ENCODE measurements around the gene CD99L2.

The CD99L2 gene

GRCh38 chrX:150763810-150764209 is 134.7 kb downstream of the CD99L2 start:
- DNase-seq (ENCODE audit: low read depth, low spot score) = no peak

GRCh38 chrX:150763303-150763797 is 135.1 kb downstream of the CD99L2 start:
- no peak for DNase-seq (ENCODE audit: low read depth, low spot score)

GRCh38 chrX:150762258-150763165 is 136.0 kb downstream of the CD99L2 start:
- no peak for DNase-seq (ENCODE audit: low read depth, low spot score)

GRCh38 chrX:150761819-150762216 is 136.7 kb downstream of the CD99L2 start:
- no peak for DNase-seq (ENCODE audit: low read depth, low spot score)

- DNase-seq (ENCODE audit: low read depth, low spot score) = no peak
Observed at GRCh38 chrX:150761176-150761818, 137.2 kb downstream of the CD99L2 start.

GRCh38 chrX:150759568-150760416 is 138.7 kb downstream of the CD99L2 start:
- DNase-seq (ENCODE audit: low read depth, low spot score) = no peak

GRCh38 chrX:150757371-150757770 is 141.1 kb downstream of the CD99L2 start:
- no peak for DNase-seq (ENCODE audit: low read depth, low spot score)

- DNase-seq (ENCODE audit: low read depth, low spot score) = no peak
Observed at GRCh38 chrX:150753968-150754367, 144.5 kb downstream of the CD99L2 start.

- no peak for DNase-seq (ENCODE audit: low read depth, low spot score)
Observed at GRCh38 chrX:150753357-150753756, 145.1 kb downstream of the CD99L2 start.

GRCh38 chrX:150752124-150752523 is 146.3 kb downstream of the CD99L2 start:
- DNase-seq (ENCODE audit: low read depth, low spot score) = no peak

- DNase-seq (ENCODE audit: low read depth, low spot score) = no peak
Observed at GRCh38 chrX:150736475-150736874, 162.0 kb downstream of the CD99L2 start.

- DNase-seq (ENCODE audit: low read depth, low spot score) = no peak
Observed at GRCh38 chrX:150731795-150732194, 166.7 kb downstream of the CD99L2 start.

- DNase-seq (ENCODE audit: low read depth, low spot score) = no peak
Observed at GRCh38 chrX:150730719-150731118, 167.7 kb downstream of the CD99L2 start.

GRCh38 chrX:150729956-150730355 is 168.5 kb downstream of the CD99L2 start:
- no peak for DNase-seq (ENCODE audit: low read depth, low spot score)

GRCh38 chrX:150719621-150720020 is 178.8 kb downstream of the CD99L2 start:
- no peak for DNase-seq (ENCODE audit: low read depth, low spot score)
